ENCODE measurements around the gene SLC7A5.

Gene SLC7A5

DNA sequence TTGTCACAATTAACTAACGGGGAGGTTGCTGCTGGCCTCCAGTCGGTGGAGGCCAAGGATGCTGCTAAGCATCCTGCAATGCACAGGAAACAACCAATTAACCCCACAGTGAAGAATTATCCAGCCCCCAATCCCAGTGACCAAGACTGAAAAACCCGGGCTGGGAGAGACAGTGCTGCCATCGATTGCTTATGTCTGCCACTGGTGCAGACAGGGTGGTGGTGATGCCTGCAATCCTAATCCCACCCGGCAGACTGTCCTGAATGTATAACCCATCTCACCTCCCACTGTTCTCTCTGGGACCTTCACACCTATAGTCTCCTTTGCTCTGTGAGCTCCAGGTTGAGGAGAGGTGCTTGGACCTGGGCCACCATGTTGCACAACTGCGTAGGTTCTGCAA is 61.2 kb downstream of the SLC7A5 start:
- no peak for DNase-seq
- Mint-ChIP-seq H3K27me3 (ENCODE audit: low read depth, poor library complexity) (peaks cover 10% of the 10 kb centered on the region), H3K9me3 (no peaks in the 10 kb centered on the region), H3K4me1 (peaks cover 27% of the 10 kb centered on the region), H3K4me3 (no peak overlapping the region), H3K36me3 (ENCODE audit: low read depth) (no peaks in the 10 kb centered on the region), H3K27ac (no peak overlapping the region)
- TF ChIP-seq, protein P1, sequence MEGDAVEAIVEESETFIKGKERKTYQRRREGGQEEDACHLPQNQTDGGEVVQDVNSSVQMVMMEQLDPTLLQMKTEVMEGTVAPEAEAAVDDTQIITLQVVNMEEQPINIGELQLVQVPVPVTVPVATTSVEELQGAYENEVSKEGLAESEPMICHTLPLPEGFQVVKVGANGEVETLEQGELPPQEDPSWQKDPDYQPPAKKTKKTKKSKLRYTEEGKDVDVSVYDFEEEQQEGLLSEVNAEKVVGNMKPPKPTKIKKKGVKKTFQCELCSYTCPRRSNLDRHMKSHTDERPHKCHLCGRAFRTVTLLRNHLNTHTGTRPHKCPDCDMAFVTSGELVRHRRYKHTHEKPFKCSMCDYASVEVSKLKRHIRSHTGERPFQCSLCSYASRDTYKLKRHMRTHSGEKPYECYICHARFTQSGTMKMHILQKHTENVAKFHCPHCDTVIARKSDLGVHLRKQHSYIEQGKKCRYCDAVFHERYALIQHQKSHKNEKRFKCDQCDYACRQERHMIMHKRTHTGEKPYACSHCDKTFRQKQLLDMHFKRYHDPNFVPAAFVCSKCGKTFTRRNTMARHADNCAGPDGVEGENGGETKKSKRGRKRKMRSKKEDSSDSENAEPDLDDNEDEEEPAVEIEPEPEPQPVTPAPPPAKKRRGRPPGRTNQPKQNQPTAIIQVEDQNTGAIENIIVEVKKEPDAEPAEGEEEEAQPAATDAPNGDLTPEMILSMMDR (IDR thresholded peaks at IDR 0.05), result no peak

DNA sequence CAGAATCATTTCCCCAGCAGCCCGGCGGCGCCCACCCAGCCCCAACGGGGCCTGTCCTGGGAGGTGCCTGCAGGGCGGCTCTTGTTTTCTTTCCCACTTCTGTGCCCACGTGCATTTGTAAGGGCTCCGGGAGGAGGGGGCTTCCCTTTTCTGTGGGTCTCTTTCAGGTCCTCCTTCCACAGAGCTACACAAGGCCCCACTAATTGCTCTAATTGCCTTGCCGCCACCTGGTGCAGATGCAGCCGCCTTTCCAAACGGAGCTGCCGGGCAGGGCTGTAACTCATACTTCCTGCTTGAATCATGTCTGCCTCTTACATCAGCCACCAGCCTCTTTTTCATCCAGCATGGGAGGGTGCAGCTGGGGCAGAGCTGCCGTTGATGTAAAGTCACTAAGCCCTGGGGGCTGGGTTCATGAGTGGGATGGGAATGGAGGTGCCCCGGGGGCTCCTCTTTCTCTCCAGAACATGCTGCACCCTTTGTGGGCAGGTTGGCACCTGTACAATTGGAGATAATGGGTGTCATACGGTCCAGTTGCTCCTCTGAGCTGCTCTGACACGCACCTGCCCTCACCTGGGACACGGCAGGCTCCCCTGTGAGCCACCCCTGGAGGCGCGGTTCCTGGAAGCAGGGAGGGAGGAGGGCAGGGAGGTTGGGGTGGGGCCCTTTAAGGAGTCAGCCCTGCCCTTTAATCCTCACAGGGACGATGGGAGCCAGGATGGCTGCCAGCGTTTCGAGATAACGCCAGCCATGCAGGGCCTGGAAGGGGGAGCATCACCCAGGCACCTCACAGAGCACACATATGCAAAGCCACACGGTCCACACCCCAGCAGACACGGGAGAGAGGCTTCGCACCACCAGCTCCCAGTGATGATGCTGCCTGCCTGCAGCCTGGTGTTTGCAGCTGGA is 62.4 kb downstream of the SLC7A5 start:
- H3K4me1 Mint-ChIP-seq, result peaks cover 18% of the 10 kb centered on the region
- no peaks in the 10 kb centered on the region for H3K36me3 Mint-ChIP-seq (ENCODE audit: low read depth)
- peaks cover 10% of the 10 kb centered on the region for H3K27me3 Mint-ChIP-seq (ENCODE audit: low read depth, poor library complexity)
- peak overlapping the region; percentile 85 for H3K27ac Mint-ChIP-seq
- H3K4me3 Mint-ChIP-seq, result peak overlapping the region; percentile 4
- DNase-seq, result no peak
- no peaks in the 10 kb centered on the region for H3K9me3 Mint-ChIP-seq
- TF ChIP-seq, protein P1 (IDR thresholded peaks at IDR 0.05), result no peak

DNA sequence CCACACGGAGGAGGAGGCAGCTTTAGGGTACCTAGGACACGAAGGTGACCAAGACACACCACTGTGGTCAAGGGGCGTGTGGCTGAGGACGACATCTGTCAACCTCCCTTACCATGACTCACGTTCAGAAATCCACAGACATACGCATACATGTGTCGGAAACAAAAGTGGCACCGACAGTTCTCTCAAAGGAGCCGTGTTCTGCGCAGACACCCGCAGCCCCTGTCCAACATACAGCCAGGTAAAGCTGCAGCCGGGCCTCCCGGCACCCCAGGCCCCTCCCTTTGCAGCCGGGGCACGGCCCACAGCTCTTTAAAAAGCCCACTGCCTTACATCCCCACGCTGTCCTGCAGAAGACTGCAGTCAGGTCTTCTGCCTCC is 63.1 kb downstream of the SLC7A5 start:
- no peak for DNase-seq
- TF ChIP-seq, protein P1 (IDR thresholded peaks at IDR 0.05), result no peak
- peaks cover 15% of the 10 kb centered on the region for H3K4me1 Mint-ChIP-seq
- no peak overlapping the region for H3K4me3 Mint-ChIP-seq
- H3K27me3 Mint-ChIP-seq (ENCODE audit: low read depth, poor library complexity), result peaks cover 10% of the 10 kb centered on the region
- H3K9me3 Mint-ChIP-seq, result no peaks in the 10 kb centered on the region
- H3K36me3 Mint-ChIP-seq (ENCODE audit: low read depth), result no peaks in the 10 kb centered on the region
- H3K27ac Mint-ChIP-seq, result peak overlapping the region; percentile 85

DNA sequence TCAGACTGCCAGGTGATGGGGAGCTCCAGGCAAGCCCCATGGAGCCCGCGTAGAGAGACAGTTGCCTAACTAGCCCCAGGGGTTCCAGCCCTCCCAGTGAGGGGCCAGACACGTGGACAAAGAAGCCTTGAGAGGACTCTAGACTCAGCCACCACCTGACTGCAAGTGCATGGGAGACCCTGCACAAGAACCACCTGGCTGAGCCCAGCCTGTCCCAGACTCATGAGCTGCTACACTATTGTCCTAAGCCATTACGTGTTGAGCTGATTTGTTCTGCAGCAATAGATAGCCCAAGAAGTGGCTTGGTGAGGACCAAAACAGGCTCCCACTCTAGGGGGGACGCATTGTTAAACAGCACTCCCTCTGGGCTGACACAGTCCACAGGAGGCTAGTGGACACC is 65.9 kb downstream of the SLC7A5 start:
- Mint-ChIP-seq H3K27me3 (ENCODE audit: low read depth, poor library complexity) (peaks cover 3% of the 10 kb centered on the region), H3K4me3 (no peak overlapping the region), H3K36me3 (ENCODE audit: low read depth) (no peaks in the 10 kb centered on the region), H3K4me1 (peaks cover 13% of the 10 kb centered on the region), H3K9me3 (peaks cover 4% of the 10 kb centered on the region), H3K27ac (no peak overlapping the region)
- no peak for DNase-seq
- TF ChIP-seq, protein P1 (IDR thresholded peaks at IDR 0.05), result no peak

DNA sequence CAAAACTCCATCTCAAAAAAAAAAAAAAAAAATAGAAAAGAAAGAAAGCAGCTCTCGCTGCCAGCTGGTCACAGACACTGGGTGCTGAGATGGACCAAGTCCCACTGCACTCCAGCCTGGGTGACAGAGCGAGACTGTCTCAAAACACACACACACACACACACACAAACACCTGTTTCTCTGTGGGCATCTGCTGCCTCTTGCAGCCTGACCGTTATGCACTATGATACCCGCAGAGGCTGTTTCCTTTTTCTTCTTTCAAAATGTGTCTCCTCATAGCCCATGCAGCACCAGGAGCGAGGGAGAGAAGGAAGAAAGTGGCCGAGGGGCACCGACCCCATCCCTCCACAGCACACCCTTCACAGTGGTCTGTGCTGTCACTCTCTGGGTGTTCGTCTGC is 66.6 kb downstream of the SLC7A5 start:
- TF ChIP-seq, protein P1 (IDR thresholded peaks at IDR 0.05), result no peak
- Mint-ChIP-seq H3K27ac (no peak overlapping the region), H3K36me3 (ENCODE audit: low read depth) (no peaks in the 10 kb centered on the region), H3K27me3 (ENCODE audit: low read depth, poor library complexity) (no peaks in the 10 kb centered on the region), H3K4me3 (no peak overlapping the region), H3K9me3 (peaks cover 4% of the 10 kb centered on the region), H3K4me1 (peaks cover 13% of the 10 kb centered on the region)
- DNase-seq, result no peak

Data from nephron progenitor cell (in vitro differentiated cells).